Activated CD4-positive, alpha-beta T cell treated with anti-CD3 and anti-CD28 coated beads, Interleukin-2, amount 10 ng/mL, durations not matched to agents 7 days and 5 days (primary cell): ENCODE data around the gene GGTLC1. TPM values are rescaled to one million over a fixed set of nuclear protein-coding genes. Genes with fewer than 3 reads are reported as not detected.
"Not testable (repeated sequence)": the region's sequence is repeated elsewhere in the genome, so short reads cannot be mapped to it uniquely, and the experiment has no call there.

Source experiments
- CTCF ChIA-PET: fragments of 350-600 bp; sonication (Branson Sonifier 250); formaldehyde crosslinking; loops from one replicate; lab custom pipeline; 2021; ENCODE audit warnings: antibody characterized with exemption; lab: Charles Lee
- POLR2A ChIA-PET: fragments of 350-600 bp; sonication (Branson Sonifier 250); formaldehyde crosslinking; loops from one replicate; lab custom pipeline; 2021; ENCODE audit warnings: antibody characterized with exemption; lab: Charles Lee
- DNase-seq: peaks from one replicate; pipeline ENCODE4 v3.0.0-alpha.2; 2020
- H3K27ac Mint-ChIP-seq: one replicate; pipeline ENCODE4 v1.8.0; 2021; ENCODE audit warnings: mild to moderate bottlenecking, moderate library complexity, mixed read lengths
- H3K27me3 Mint-ChIP-seq: one replicate; pipeline ENCODE4 v1.8.0; 2021; ENCODE audit warnings: mixed read lengths
- H3K36me3 Mint-ChIP-seq: one replicate; pipeline ENCODE4 v1.8.0; 2021; ENCODE audit warnings: low read depth, mixed read lengths
- H3K4me1 Mint-ChIP-seq: one replicate; pipeline ENCODE4 v1.8.0; 2021; ENCODE audit warnings: mixed read lengths
- H3K4me3 Mint-ChIP-seq: one replicate; pipeline ENCODE4 v1.8.0; 2021; ENCODE audit warnings: mild to moderate bottlenecking, moderate library complexity, mixed read lengths
- H3K9me3 Mint-ChIP-seq: one replicate; pipeline ENCODE4 v1.8.0; 2021; ENCODE audit warnings: mixed read lengths
- total RNA-seq, 2 experiments: library from RNA; stranded (reverse); gene quantifications; one replicate each; pipeline ENCODE4 v1.2.3, GENCODE V29; 2021

The GGTLC1 gene
- total RNA-seq, 2 experiments from 2014 or later: not detected

- H3K36me3 Mint-ChIP-seq, H3K27ac Mint-ChIP-seq, H3K4me1 Mint-ChIP-seq, CTCF ChIA-PET, POLR2A ChIA-PET, H3K4me3 Mint-ChIP-seq, H3K9me3 Mint-ChIP-seq, H3K27me3 Mint-ChIP-seq, DNase-seq: not testable (repeated sequence)
Measured at GRCh38 chr20:23986716-23987115, 1.9 kb downstream of the GGTLC1 start.

GRCh38 chr20:23986310-23986709 is 2.3 kb downstream of the GGTLC1 start:
- CTCF ChIA-PET, H3K27me3 Mint-ChIP-seq, POLR2A ChIA-PET, H3K4me1 Mint-ChIP-seq, H3K4me3 Mint-ChIP-seq, H3K36me3 Mint-ChIP-seq, DNase-seq, H3K9me3 Mint-ChIP-seq, H3K27ac Mint-ChIP-seq: not testable (repeated sequence)

GRCh38 chr20:23985790-23986225 is 2.8 kb downstream of the GGTLC1 start:
- H3K4me3 Mint-ChIP-seq, H3K27me3 Mint-ChIP-seq, POLR2A ChIA-PET, H3K27ac Mint-ChIP-seq, DNase-seq, H3K36me3 Mint-ChIP-seq, H3K4me1 Mint-ChIP-seq, H3K9me3 Mint-ChIP-seq: not testable (repeated sequence)
- CTCF ChIA-PET: interaction anchor here (0.5 kb wide), 1 partner anchor 1238 kb away, joined by 3 read pairs; no protein-coding TSS in a partner anchor

GRCh38 chr20:23985066-23985789 is 3.4 kb downstream of the GGTLC1 start:
- CTCF ChIA-PET: interaction anchor here (0.5 kb wide), 1 partner anchor 1239 kb away, joined by 3 read pairs; no protein-coding TSS in a partner anchor
- H3K4me3 Mint-ChIP-seq, H3K27me3 Mint-ChIP-seq, H3K4me1 Mint-ChIP-seq, H3K27ac Mint-ChIP-seq, H3K36me3 Mint-ChIP-seq, DNase-seq, POLR2A ChIA-PET, H3K9me3 Mint-ChIP-seq: not testable (repeated sequence)

- DNase-seq, POLR2A ChIA-PET: not testable (repeated sequence)
Measured at GRCh38 chr20:23984476-23985023, 4.0 kb downstream of the GGTLC1 start.

GRCh38 chr20:23982112-23983018 is 6.2 kb downstream of the GGTLC1 start:
- H3K27me3 Mint-ChIP-seq, DNase-seq, H3K4me1 Mint-ChIP-seq, H3K9me3 Mint-ChIP-seq, POLR2A ChIA-PET, H3K36me3 Mint-ChIP-seq, H3K27ac Mint-ChIP-seq, H3K4me3 Mint-ChIP-seq, CTCF ChIA-PET: not testable (repeated sequence)

More at GRCh38 chr20:23984476-23985023, 4.0 kb downstream of the GGTLC1 start:
- H3K4me3 Mint-ChIP-seq, H3K4me1 Mint-ChIP-seq, H3K27me3 Mint-ChIP-seq, H3K27ac Mint-ChIP-seq, CTCF ChIA-PET, H3K36me3 Mint-ChIP-seq, H3K9me3 Mint-ChIP-seq: not testable (repeated sequence)

- H3K27ac Mint-ChIP-seq, POLR2A ChIA-PET, DNase-seq, H3K4me1 Mint-ChIP-seq, H3K27me3 Mint-ChIP-seq, H3K9me3 Mint-ChIP-seq, H3K4me3 Mint-ChIP-seq, CTCF ChIA-PET, H3K36me3 Mint-ChIP-seq: not testable (repeated sequence)
Measured at GRCh38 chr20:23981526-23981925, 7.1 kb downstream of the GGTLC1 start.

- H3K9me3 Mint-ChIP-seq, CTCF ChIA-PET, H3K36me3 Mint-ChIP-seq, H3K4me1 Mint-ChIP-seq, H3K27ac Mint-ChIP-seq, DNase-seq, H3K4me3 Mint-ChIP-seq, H3K27me3 Mint-ChIP-seq, POLR2A ChIA-PET: not testable (repeated sequence)
Measured at GRCh38 chr20:23981014-23981413, 7.6 kb downstream of the GGTLC1 start.

- CTCF ChIA-PET: interaction anchor here (0.6 kb wide), 1 partner anchor 666 kb away, joined by 3 read pairs; no protein-coding TSS in a partner anchor
- H3K4me1 Mint-ChIP-seq, H3K9me3 Mint-ChIP-seq, POLR2A ChIA-PET, H3K4me3 Mint-ChIP-seq, DNase-seq, H3K36me3 Mint-ChIP-seq, H3K27me3 Mint-ChIP-seq, H3K27ac Mint-ChIP-seq: not testable (repeated sequence)
Measured at GRCh38 chr20:23979899-23980811, 8.4 kb downstream of the GGTLC1 start.

GRCh38 chr20:23979380-23979779 is 9.2 kb downstream of the GGTLC1 start:
- CTCF ChIA-PET: interaction anchor here (0.6 kb wide), 1 partner anchor 667 kb away, joined by 3 read pairs; no protein-coding TSS in a partner anchor
- POLR2A ChIA-PET, DNase-seq, H3K4me3 Mint-ChIP-seq, H3K27ac Mint-ChIP-seq, H3K36me3 Mint-ChIP-seq, H3K9me3 Mint-ChIP-seq, H3K4me1 Mint-ChIP-seq, H3K27me3 Mint-ChIP-seq: not testable (repeated sequence)

GRCh38 chr20:23978457-23978856 is 10.1 kb downstream of the GGTLC1 start:
- DNase-seq, H3K4me1 Mint-ChIP-seq, H3K4me3 Mint-ChIP-seq, H3K9me3 Mint-ChIP-seq, H3K36me3 Mint-ChIP-seq, H3K27me3 Mint-ChIP-seq, CTCF ChIA-PET, H3K27ac Mint-ChIP-seq, POLR2A ChIA-PET: not testable (repeated sequence)

- DNase-seq: no peak
- Mint-ChIP-seq H3K36me3 (no peaks in the 10 kb centered on the region), H3K27ac (no peak overlapping the region), H3K27me3 (peaks cover 3% of the 10 kb centered on the region), H3K9me3 (no peaks in the 10 kb centered on the region), H3K4me3 (no peak overlapping the region), H3K4me1 (peaks cover under 1% of the 10 kb centered on the region)
- ChIA-PET CTCF (no interaction called here), POLR2A (no interaction called here)
Measured at GRCh38 chr20:23974966-23975365, 13.6 kb downstream of the GGTLC1 start.
